ENCODE measurements around the gene VAPA.
A peak's percentile ranks its signal among the peaks of the same experiment; 100 is the strongest.
"Not testable (repeated sequence)": the region's sequence is repeated elsewhere in the genome, so short reads cannot be mapped to it uniquely, and the experiment has no call there.

Gene VAPA

DNA sequence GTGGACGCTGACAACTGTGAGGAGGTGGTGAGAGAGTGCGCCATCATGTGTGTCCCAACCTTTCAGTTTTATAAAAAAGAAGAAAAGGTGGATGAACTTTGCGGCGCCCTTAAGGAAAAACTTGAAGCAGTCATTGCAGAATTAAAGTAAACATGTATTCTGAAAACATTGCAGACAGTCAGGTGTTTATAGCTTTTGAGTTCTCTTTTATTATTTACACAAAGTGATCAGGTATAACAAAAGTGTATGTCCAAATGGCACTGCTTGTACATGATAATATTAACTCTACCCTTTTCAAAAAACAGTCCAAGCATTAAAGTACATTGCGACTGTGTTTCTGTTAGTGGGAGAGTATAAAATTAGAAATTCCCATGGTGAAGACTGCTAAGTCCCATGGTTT, 25.8 kb upstream of the VAPA start:
- no peak for DNase-seq

DNA sequence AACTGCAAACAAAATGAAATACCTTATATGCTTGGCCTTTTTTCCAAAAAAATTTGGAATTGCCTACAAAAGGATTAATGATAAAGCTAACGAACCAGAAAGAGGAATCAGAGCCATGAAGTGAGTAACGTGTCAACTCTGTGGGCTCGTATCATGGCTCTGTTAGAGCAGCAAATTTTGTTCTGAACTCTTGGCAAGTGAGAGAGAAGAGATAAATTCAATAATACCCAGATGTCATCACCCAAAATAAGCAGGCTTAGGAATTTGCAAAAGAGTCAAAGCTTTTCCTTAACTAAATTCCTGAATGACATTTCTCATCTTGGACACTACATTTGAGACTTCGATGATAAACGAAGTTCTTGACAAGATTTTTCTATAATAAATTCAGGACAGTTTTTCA, 23.6 kb upstream of the VAPA start:
- DNase-seq = no peak

GRCh38 chr18:9890957-9891356, 22.9 kb upstream of the VAPA start:
- no peak for DNase-seq

DNA sequence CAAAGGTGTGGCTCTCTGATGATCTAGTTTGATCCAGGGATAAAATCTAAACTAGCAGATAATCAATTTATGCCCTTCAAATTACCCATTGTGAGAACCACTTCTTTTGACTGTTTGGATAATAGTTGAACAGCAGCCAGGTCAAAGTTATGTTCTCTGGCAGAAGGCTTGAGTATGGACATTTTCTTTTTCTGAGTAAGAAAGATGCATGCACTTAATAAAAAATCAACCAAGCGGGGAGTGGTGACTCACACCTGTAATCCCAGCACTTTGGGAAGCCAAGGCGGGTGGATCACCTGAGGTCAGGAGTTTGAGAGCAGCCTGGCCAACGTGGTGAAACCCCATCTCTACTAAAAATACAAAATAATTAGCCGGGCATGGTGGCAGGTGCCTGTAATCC, 22.3 kb upstream of the VAPA start:
- not testable (repeated sequence) for DNase-seq

GRCh38 chr18:9894454-9895068, 19.3 kb upstream of the VAPA start:
- no peak for DNase-seq

- no peak for DNase-seq
Observed at GRCh38 chr18:9897129-9897528, 16.7 kb upstream of the VAPA start.

DNA sequence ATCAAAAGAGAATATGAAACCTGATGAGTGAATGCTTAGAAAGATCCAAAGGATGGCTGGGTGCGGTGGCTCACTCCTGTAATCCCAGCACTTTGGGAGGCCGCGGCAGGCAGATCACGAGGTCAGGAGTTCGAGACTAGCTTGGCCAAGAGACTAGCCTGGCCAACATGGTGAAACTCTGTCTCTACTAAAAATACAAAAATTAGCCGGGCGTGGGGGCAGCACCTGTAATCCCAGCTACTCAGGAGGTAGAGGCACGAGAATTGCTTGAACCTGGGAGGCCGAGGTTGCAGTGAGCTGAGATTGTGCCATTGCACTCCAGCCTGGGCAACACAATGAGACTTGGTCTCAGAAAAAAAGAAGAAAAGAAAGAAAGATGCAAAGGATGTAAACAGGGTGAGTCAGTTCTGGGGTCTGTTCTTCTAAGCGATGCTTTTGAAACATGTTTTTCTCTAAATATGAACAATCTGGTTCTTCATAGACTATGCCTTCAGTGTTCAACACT, 16.0 kb upstream of the VAPA start:
- not testable (repeated sequence) for DNase-seq

DNA sequence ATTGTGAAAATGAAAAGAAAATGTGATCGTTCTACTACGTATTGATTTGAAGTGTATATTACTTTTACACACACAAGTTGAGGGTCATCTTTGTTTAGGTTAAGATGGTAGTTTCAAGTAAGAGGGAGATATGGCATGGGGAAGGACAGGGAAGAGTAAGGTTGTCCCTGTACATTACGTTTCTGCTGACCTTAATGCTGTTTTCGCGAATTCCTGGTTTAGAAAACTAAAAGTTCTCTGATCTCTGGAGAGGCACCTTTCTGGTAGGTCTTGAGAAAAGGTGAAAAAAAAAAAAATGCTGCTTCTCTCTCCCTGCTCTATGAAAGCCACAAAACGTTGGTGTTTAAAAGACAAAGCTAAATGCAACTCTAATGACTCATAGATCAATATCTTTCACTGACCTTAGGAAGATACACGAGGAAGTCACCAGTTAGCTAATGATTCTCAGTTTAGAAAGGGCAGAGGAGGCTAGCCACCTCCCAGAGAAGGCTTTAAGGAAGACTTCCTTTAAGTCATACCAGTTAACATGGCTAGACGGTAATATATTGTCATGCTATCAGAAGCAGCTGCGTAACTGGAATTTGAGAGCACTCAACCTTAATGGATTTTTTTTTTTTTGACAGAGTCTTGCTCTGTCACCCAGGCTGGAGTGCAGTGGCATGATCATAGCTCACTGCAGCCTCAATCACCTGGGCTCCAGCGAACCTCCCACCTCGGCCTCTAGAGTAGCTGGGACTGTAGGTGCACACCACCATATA, 14.8 kb upstream of the VAPA start:
- DNase-seq = no peak

DNA sequence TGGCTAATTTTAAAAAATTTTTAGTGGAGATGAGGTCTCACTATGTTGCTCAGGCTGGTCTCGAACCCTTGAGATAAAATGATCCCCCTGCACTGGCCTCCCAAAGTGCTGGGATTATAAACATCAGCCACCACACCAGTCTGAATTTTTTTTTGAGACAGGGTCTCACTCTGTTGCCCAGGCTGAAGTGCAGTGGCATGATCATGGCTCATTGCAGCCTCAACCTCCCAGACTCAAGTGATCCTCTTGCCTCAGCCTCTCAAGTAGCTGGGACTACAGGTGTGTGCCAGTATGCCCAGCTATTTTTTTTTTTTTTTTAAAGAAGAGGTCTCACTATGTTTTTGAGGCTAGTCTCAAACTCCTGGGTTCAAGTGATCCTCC, 14.3 kb upstream of the VAPA start:
- DNase-seq = not testable (repeated sequence)

GRCh38 chr18:9900699-9901098, 13.1 kb upstream of the VAPA start:
- DNase-seq = no peak

DNA sequence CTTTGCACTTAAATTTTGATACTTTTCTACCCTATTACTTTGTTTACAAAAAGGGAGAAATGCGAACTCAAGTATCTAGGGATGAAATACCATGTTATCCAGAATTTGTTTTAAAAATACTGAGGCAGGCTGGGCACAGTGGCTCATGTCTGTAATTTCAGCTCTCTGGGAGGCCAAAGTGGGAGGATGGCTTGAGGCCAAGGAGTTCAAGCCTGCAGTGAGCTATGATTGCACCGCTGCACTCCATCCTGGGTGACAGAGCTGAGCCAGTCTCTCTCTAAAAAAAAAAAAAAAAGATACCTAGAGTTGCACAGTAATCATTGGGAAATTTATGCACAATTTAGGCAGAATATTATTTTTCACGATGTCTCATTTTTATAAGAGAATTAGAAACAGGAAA, 12.4 kb upstream of the VAPA start:
- DNase-seq = no peak

DNA sequence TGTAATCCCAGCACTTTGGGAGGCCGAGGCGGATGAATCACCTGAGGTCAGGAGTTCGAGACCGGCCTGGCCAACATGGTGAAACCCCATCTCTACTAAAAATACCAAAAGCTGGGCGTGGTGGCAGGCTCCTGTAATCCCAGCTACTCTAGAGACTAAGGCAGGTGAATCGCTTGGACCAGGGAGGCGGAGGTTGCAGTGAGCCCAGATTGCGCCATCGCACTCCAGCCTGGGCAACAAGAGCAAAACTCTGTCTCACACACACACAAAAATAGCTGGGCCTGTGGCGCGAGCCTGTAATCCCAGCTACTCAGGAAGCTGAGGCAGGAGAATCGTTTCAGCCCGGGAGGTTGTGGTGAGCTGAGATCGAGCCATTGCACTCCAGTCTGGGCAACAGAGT, 11.6 kb upstream of the VAPA start:
- DNase-seq = not testable (repeated sequence)

DNA sequence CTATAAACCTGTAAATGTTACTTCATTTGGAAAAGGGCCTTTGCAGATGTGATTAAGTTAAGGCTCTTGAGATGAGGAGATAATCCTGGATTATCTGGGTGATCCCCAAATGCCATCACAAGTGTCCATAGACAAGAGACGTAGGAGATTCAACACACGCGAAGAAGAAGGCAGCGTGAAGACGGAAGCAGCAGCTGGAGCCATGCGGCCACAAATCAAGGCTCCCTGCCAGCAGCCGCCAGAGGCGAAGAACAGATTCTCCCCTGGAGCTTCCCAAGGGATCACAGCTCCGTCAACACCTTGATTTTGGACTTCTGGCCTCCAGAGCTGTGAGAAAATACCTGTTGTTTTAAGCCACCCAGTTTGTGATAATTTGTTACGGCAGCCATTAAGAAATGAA, 11.0 kb upstream of the VAPA start:
- DNase-seq = no peak

DNA sequence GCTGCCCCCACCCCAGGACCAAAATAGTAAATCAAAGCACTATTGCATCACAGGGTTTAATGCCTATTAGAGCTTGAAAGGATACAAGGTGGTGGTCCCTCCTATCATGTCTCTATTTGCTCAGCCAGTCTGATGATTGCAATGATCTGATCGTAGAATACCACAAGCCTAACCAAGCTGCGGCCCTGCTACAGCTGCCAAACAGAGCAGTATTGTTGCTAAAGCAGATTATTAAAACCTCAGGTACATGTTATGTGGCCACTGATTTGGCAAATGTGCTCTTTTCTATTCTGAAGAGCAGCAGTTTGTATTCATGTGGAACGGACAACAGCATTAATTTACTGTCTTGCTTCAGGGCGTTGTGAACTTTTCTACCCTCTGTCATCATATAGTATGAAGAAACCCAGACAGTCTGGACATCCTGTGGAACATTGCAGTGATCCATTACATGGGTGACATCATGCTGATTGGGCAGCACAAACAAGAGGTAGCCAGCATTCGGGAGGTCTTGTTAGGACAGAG, 8.4 kb upstream of the VAPA start:
- no peak for DNase-seq

GRCh38 chr18:9906481-9906880, 7.3 kb upstream of the VAPA start:
- no peak for DNase-seq

GRCh38 chr18:9907867-9908266, 5.9 kb upstream of the VAPA start:
- no peak for DNase-seq

GRCh38 chr18:9910071-9910470, 3.7 kb upstream of the VAPA start:
- no peak for DNase-seq

DNA sequence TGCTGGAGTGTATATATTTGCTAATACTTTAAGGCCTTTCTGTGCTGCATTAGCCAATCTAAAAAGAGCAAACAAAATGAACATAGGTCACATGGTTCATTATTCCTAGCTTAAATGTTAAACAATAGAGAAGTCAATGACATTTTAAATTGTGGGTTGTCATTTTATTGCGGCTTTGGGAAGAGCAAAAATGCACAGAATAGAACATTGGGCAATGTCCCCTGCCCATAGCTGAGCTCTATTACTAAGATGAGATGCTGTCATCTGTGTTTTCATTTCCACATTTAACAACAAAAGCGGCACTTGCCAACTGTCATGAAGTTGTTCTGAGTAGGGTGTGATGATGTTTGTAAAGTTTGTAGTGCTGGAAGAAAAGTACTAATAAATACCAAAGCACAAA, 3.2 kb upstream of the VAPA start:
- no peak for DNase-seq

DNA sequence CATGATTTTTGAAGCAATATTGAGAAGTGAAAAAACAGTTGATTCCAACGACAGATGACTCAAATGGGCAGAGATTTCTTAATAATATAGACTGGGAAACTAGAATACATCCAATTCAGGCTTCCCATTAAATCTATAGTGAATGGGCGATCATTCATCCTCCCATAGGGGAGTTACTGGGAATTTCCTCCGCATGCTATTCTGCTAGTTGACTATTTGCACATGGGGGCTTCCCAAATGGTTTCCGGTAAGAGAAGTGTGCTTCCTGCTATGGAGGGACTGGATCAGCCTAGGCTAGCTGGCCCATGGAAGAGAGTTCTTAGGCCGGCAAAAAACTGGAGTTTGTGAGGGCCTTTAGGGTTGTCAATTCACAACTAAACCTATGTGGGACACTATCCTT, 2.6 kb upstream of the VAPA start:
- DNase-seq = no peak

GRCh38 chr18:9912285-9912684, 1.5 kb upstream of the VAPA start:
- DNase-seq = not testable (repeated sequence)

DNA sequence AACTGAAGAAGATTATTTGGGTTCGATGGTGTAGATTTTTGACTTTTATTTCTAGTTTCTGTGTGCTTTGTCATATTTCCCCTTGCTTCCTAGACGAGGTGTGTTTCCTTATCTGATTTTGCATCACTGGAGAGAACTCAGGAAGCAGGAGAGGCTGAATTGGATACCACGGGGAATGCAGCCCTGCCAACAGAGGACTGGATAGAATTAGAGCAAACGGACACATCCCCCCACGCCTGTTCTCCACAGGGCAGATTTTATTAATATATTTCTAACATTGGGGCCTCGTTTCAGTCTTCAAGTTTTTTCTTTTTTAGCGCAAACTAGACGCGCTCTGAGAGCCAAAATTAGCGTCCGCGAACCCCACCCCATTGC, 678 bp upstream of the VAPA start:
- DNase-seq = no peak

- DNase-seq = no peak
Observed at GRCh38 chr18:9914334-9914583, 443 bp downstream of the VAPA start.

GRCh38 chr18:9914584-9915290, 921 bp downstream of the VAPA start:
- peak; percentile 51 to 63 (median 52) for DNase-seq
